ENCODE results near the gene HK1.
"Not testable (repeated sequence)": the region's sequence is repeated elsewhere in the genome, so short reads cannot be mapped to it uniquely, and the experiment has no call there.

The HK1 gene

DNA sequence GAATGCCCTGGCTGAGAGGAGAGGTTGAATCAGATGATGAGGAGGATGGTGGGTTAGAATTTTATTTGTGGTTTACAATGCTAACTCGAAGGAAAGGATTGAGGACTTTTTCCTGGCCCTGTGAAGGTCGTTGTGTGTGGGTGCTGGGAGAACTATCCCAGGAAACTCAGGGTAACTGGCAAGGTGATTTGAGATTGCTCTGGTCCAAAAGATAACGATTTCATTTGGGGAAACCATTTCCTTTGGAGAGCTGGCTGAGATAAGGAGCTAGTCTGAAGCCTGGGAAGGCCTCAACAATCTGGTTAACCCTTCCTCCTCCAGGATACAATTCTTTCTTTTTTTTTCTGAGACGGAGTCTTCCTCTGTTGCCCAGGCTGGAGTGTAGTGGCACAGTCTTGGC lies 33.0 kb downstream of the HK1 start:
- no peak for DNase-seq (ENCODE audit: low read depth)

GRCh38 chr10:69312528-69312927 lies 34.2 kb downstream of the HK1 start:
- DNase-seq (ENCODE audit: low read depth), result no peak

DNA sequence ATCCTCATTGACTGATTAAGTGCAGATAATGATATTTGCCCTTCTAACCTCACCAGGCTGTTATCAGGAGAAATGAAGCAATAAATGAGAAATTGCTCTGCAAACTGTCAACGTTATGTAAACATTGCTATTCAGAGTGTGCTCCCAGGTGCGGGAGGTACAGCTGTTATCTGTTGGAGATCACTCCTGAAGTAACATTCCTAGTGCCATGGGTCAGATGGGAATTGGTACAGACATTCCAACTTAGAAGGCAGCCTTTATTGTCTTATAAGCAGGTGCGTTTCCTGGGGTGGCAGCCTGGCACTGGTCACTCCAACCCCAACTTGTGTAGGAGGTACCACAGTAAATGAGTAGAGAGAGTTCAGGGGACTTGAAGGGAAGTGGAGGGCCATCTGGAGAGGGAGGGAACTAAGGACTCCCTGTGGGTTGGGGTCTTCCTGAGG lies 36.8 kb downstream of the HK1 start:
- no peak for DNase-seq (ENCODE audit: low read depth)

DNA sequence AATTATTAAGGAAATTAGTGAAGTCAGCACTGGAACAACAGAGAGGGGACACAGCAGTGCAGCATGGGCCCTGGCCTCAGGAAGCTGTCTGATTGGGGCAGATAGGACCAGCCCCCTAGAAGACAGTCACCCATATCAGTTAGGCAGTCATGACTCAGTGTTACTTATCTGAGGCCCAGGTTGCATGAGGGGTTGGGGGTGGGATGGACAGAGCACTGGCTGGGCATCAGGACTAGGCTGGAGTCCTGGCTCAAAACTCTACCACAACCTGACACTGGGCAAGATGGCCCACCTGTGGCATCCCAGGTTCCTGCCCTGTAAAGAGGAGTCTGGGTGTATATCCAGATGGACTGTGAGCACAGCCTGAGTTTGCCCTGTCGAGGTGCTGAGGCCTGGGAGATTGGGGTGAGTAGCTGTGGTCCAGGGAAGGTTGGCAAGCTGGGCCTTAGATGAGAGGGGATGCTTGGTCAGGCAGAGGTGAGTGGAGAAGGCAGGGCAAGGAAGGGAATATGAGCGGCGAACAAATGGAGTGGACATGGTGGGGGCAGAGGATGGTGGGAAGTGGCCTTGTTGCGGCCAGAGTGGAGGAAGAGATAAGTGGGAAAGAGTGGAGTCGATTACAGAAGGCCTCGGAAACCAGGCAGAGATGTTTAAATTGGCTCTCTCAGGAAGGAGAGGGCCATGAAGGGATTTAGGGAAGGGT lies 37.5 kb downstream of the HK1 start:
- no peak for DNase-seq (ENCODE audit: low read depth)

- DNase-seq (ENCODE audit: low read depth), result no peak
Observed at GRCh38 chr10:69316313-69317059, 38.2 kb downstream of the HK1 start.

DNA sequence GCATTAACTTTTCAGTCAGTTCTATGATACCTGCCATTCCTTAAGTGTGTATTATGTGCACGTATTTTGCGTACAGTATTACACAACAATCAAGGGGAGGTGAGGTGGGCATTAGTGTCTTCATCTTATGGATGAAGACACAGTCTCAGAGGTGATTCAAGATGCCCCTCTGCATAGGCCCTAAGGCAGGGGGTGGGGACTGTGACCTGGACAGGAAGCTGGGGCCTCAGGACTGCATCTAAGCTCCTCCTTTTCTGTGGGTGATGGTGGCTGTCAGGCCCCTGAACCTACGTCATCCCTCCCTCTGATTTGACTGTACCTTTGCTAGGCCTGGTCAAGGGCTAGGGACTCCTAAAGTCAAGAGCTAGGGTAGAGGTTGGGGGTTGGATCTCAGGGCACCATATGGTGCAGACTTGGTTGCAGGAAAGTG lies 38.9 kb downstream of the HK1 start:
- no peak for DNase-seq (ENCODE audit: low read depth)

- no peak for DNase-seq (ENCODE audit: low read depth)
Observed at GRCh38 chr10:69317626-69318105, 39.4 kb downstream of the HK1 start.

GRCh38 chr10:69318106-69318866 lies 40.0 kb downstream of the HK1 start:
- no peak for DNase-seq (ENCODE audit: low read depth)

DNA sequence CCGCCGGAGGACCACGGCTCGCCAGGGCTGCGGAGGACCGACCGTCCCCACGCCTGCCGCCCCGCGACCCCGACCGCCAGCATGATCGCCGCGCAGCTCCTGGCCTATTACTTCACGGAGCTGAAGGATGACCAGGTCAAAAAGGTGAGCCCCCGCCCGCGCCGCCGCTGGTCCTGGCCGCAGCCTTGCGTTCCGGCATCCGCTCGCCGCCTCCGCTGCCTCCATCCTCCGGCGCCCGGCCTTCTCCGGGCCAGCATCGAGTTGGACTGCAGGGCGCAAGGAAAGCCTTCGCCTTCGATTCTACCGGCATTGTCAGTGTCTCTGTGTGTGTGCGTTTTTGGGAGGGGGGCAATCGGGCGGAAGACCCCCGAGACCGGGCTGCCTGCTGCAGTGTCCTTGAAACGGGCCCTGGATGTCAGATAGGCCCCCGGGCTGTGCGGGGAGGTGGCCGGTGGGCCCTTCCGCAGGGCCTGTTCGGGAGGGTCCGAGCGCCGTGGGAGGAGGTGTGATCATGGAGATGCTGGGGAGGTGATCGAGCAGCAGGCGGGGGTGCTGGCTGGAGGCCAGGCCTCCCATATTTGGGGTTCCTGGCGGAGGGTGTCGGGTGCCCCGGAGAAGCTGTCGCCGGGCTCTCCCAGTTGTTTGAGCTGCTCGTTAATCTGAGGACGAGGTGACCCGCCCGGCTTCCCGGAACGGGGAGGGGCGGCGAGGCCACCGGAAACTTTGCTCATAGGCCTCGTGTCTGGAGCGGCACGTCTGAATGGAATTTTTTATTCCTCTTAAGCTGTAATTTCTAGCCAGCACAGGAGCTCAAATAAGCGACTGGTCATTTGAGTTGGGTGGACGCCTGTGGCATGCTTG lies 40.8 kb downstream of the HK1 start:
- no peak for DNase-seq (ENCODE audit: low read depth)

DNA sequence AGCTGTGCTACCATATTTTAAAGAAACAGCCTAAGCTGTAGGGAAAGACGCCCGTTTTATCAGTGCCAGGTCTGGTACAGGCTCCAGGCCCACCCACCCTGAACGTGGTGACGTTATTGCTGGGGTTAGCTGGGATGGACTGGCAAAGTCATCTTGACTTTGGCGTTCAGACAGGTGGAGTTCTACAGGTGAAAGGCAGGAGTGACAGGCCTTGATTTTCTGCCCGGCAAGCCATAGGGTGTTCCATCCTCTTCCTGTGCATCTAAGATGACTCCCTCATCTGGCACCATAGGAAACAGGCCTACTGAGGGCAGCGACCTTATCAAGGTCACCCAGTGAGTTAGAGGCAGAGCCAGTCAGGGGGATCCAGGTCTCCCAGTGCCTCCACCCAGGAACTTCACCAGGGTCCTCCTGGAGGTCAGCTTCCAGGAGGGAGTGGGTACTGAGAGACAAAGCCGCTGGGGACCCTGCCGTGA lies 41.6 kb downstream of the HK1 start:
- no peak for DNase-seq (ENCODE audit: low read depth)

- DNase-seq (ENCODE audit: low read depth), result no peak
Observed at GRCh38 chr10:69320521-69320920, 42.2 kb downstream of the HK1 start.

DNA sequence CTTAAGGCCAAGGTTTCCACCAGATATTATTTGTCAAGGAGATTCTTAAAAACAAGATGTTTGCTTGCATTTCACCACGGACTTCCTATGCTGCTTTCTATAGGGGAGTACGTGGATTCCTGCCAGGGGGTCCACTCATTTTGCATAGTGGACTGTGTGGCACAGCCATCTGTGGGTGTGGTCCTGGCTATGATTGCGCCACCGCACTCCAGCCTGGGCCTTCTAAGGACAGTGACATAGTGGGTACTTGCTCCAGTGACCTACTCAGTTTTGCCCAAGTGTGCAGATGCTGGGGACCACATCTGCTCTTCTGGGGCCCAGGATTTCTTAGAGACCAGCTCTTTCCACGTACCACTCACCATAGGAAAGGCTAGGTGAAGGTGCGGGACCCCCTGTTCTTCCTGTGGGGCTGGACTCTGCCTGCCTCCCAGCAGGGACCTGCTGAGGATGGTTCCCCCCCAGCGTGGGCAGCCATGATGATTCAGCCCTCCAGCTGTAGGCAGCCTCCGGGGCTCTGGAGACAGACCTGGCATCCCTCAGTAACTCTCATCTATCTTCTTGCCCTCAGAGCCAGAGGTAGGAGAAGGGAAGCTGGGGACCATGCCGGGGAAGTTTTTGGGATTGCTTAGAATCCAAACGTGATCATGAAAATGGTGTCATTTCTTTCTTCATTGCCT lies 42.9 kb downstream of the HK1 start:
- no peak for DNase-seq (ENCODE audit: low read depth)

DNA sequence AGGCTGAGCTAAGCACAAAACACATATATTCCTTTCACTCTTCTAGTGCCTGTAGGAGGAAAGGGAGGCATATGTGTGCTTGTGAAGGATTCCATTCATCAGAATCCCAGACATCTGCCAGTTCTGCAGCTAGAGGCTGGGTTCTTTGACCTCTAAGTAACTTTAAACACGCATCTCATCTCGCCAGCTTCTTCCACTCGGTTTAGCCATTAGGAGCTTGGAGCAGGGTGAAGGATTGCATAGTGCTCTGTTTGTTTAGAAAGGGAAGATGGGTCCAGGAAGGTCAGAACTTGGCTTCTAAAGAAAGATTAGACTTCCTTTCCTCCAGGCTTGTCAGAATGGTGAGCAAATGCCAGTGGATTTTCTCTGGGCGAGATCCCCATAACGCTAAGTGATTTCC lies 43.6 kb downstream of the HK1 start:
- no peak for DNase-seq (ENCODE audit: low read depth)

- DNase-seq (ENCODE audit: low read depth), result not testable (repeated sequence)
Observed at GRCh38 chr10:69322346-69322745, 44.0 kb downstream of the HK1 start.

GRCh38 chr10:69323622-69324021 lies 45.3 kb downstream of the HK1 start:
- DNase-seq (ENCODE audit: low read depth), result no peak

GRCh38 chr10:69324583-69324982 lies 46.3 kb downstream of the HK1 start:
- no peak for DNase-seq (ENCODE audit: low read depth)

DNA sequence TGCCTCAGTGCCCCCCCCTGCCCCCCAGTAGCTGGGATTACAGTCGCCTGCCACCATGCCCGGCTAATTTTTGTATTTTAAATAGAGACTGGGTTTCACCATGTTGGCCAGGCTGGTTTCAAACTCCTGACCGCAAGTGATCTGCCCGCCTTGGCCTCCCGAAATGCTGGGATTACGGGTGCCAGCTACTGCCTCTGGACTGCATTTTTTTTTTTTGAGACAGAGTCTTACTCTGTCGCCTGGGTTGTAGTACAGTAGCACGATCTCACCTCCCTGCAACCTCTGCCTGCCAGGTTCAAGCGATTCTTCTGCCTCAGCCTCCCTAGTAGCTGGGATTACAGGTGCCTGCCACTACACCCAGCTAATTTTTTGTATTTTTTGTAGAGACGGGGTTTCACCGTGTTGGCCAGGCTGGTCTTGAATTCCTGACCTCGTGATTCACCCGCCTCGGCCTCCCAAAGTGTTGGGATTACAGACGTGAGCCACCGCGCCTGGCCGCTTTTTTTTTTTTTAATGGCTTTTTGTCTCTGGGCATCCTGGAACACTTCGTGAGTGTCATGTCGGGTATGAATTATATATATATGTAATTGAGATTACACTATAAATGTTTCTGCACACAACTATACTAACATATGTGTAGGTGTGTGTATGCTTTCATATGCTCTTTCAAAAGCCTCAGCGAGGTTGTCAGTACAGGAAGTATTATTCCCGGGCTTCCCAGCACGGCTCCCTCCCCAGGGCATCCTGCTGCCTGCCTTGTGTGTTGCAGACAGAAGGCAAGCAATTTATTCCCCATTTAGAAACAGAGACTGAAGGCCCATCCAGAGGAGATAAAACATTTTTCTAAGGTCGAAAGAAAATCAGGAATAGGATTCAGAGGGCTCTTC lies 47.6 kb downstream of the HK1 start:
- not testable (repeated sequence) for DNase-seq (ENCODE audit: low read depth)

- DNase-seq (ENCODE audit: low read depth), result no peak
Observed at GRCh38 chr10:69326692-69327091, 48.4 kb downstream of the HK1 start.

GRCh38 chr10:69327463-69328379 lies 49.4 kb downstream of the HK1 start:
- DNase-seq (ENCODE audit: low read depth), result no peak
